ENCODE measurements around the gene ZC3H12C. TPM values are rescaled to one million over a fixed set of nuclear protein-coding genes. Genes with fewer than 3 reads are reported as not detected.
"Not testable (repeated sequence)": the region's sequence is repeated elsewhere in the genome, so short reads cannot be mapped to it uniquely, and the experiment has no call there.

The ZC3H12C gene
- total and polyA plus RNA-seq, 2 of the 4 experiments (the other 2 are of a cell fraction) = 4.2 to 15.8 TPM

GRCh38 chr11:110208678-110209312, 115.6 kb downstream of the ZC3H12C start:
- H2AK5ac ChIP-seq (ENCODE audit: low read depth, low read length); ATAC-seq (ENCODE audit: low read depth); H3K4me2 ChIP-seq (ENCODE audit: low read depth, low read length); H3K79me1 ChIP-seq (ENCODE audit: low read depth in 1 of 2, low read length in 2 of 2); H3K9me3 ChIP-seq (ENCODE audit: control insufficient read depth, insufficient read depth, low read length); H4K91ac ChIP-seq (ENCODE audit: insufficient read depth, low read depth, low read length); H3K27ac ChIP-seq (ENCODE audit: insufficient read depth, low read length); H4K20me1 ChIP-seq (ENCODE audit: insufficient read depth, low read length); H3K9ac ChIP-seq (ENCODE audit: low read depth, low read length); H3K4me1 ChIP-seq (ENCODE audit: control insufficient read depth, insufficient read depth, low read length); H3K56ac ChIP-seq (ENCODE audit: extremely low read depth, insufficient read depth, low read length); H2AFZ ChIP-seq (replicated peaks; ENCODE audit: low read length, poor library complexity); H2AK9ac ChIP-seq (replicated peaks; ENCODE audit: low read depth, low read length, poor library complexity); H2BK5ac ChIP-seq (ENCODE audit: low read depth, low read length, poor library complexity, severe bottlenecking); H3K14ac ChIP-seq (replicated peaks; ENCODE audit: low read depth, low read length); dilution Hi-C loops (cut with HindIII; ENCODE audit: low sequenced_read_pairs, unreplicated experiment); H2BK20ac ChIP-seq (ENCODE audit: low read depth, low read length); H2BK15ac ChIP-seq (ENCODE audit: low read depth, low read length); BruUV-seq (replicated peaks); CTCF ChIA-PET; H3K36me3 ChIP-seq (ENCODE audit: control insufficient read depth, insufficient read depth, low read length); H3K9me1 ChIP-seq (ENCODE audit: insufficient read depth, low read length); H3K4ac ChIP-seq (ENCODE audit: low read depth, low read length); DNase-seq; POLR2A ChIA-PET (ENCODE audit: unreplicated experiment); H4K5ac ChIP-seq (ENCODE audit: low read depth, low read length); H3K27me3 ChIP-seq (ENCODE audit: control insufficient read depth, insufficient read depth, low read length); H2BK120ac ChIP-seq (ENCODE audit: low read depth, low read length); H3K18ac ChIP-seq (ENCODE audit: low read depth, low read length); H3K23ac ChIP-seq (ENCODE audit: low read depth, low read length): not testable (repeated sequence)
- 0 out of 4 replicates have a peak overlapping the region, but pooled peaks of 1 of the 2 experiments have one; percentile 55 for H4K8ac ChIP-seq (ENCODE audit: low read depth in 2 of 2, low read length in 2 of 2)
- H3K4me3 ChIP-seq (ENCODE audit: insufficient read depth, low read depth, low read length) = peak overlapping the region; percentile 21; the same call in 1 of the 2 replicates
- in situ Hi-C loops (cut with MboI; ENCODE audit: low sequenced_read_pairs) = loop anchor here (25.0 kb wide), 1 partner anchor 1229 kb away; no protein-coding TSS in a partner anchor
- no CpG with 5 or more reads among the region's 29 CpGs for WGBS, 2 experiments (ENCODE audit: extremely low coverage in 2 of 2, insufficient read length in 1 of 2)
- intact Hi-C loops (cut with micrococcal nuclease) = loop anchor here (10.0 kb wide), 2 partner anchors 1026 to 1236 kb away; no protein-coding TSS in a partner anchor

GRCh38 chr11:110209313-110209694, 116.1 kb downstream of the ZC3H12C start:
- WGBS, 2 experiments (ENCODE audit: extremely low coverage in 2 of 2, insufficient read length in 1 of 2) = no CpG with 5 or more reads among the region's 14 CpGs
- in situ Hi-C loops (cut with MboI; ENCODE audit: low sequenced_read_pairs) = loop anchor here (25.0 kb wide), 1 partner anchor 1228 kb away; no protein-coding TSS in a partner anchor
- intact Hi-C loops (cut with micrococcal nuclease) = loop anchor here (10.0 kb wide), 2 partner anchors 1025 to 1235 kb away; no protein-coding TSS in a partner anchor

More at GRCh38 chr11:110209313-110209694, 116.1 kb downstream of the ZC3H12C start:
- H4K5ac ChIP-seq (ENCODE audit: low read depth, low read length); H3K36me3 ChIP-seq (ENCODE audit: control insufficient read depth, insufficient read depth, low read length); H3K56ac ChIP-seq (ENCODE audit: extremely low read depth, insufficient read depth, low read length); H2BK120ac ChIP-seq (ENCODE audit: low read depth, low read length); H3K23ac ChIP-seq (ENCODE audit: low read depth, low read length); H2BK15ac ChIP-seq (ENCODE audit: low read depth, low read length); H4K20me1 ChIP-seq (ENCODE audit: insufficient read depth, low read length); POLR2A ChIA-PET (ENCODE audit: unreplicated experiment); H3K27ac ChIP-seq (ENCODE audit: insufficient read depth, low read length); H3K9me1 ChIP-seq (ENCODE audit: insufficient read depth, low read length); H3K4me1 ChIP-seq (ENCODE audit: control insufficient read depth, insufficient read depth, low read length); H2BK5ac ChIP-seq (ENCODE audit: low read depth, low read length, poor library complexity, severe bottlenecking); H2AFZ ChIP-seq (replicated peaks; ENCODE audit: low read length, poor library complexity); H3K18ac ChIP-seq (ENCODE audit: low read depth, low read length); CTCF ChIA-PET; H3K4me2 ChIP-seq (ENCODE audit: low read depth, low read length); H3K9ac ChIP-seq (ENCODE audit: low read depth, low read length); H2BK20ac ChIP-seq (ENCODE audit: low read depth, low read length); H3K14ac ChIP-seq (replicated peaks; ENCODE audit: low read depth, low read length); H4K8ac ChIP-seq (ENCODE audit: low read depth in 2 of 2, low read length in 2 of 2); H2AK9ac ChIP-seq (replicated peaks; ENCODE audit: low read depth, low read length, poor library complexity); DNase-seq; H2AK5ac ChIP-seq (ENCODE audit: low read depth, low read length); BruUV-seq (replicated peaks); dilution Hi-C loops (cut with HindIII; ENCODE audit: low sequenced_read_pairs, unreplicated experiment); H3K79me1 ChIP-seq (ENCODE audit: low read depth in 1 of 2, low read length in 2 of 2); H3K27me3 ChIP-seq (ENCODE audit: control insufficient read depth, insufficient read depth, low read length); H4K91ac ChIP-seq (ENCODE audit: insufficient read depth, low read depth, low read length); H3K9me3 ChIP-seq (ENCODE audit: control insufficient read depth, insufficient read depth, low read length); ATAC-seq (ENCODE audit: low read depth); H3K4ac ChIP-seq (ENCODE audit: low read depth, low read length): not testable (repeated sequence)
- peak overlapping the region; percentile 29; the same call in 1 of the 2 replicates for H3K4me3 ChIP-seq (ENCODE audit: insufficient read depth, low read depth, low read length)

All from IMR-90 (cell line).